H1 (cell line): Measurements from ENCODE around the gene ITPRIPL2. TPM values are rescaled to one million over a fixed set of nuclear protein-coding genes. Genes with fewer than 3 reads are reported as not detected.

Experiments
- CTCF ChIA-PET: fragments of 300-600 bp; sonication (Branson Sonifier 250); formaldehyde crosslinking; loops from one replicate; lab custom pipeline; 2021; ENCODE audit not compliant: partially characterized antibody; lab: Charles Lee
- POLR2A ChIA-PET: fragments of 300-600 bp; sonication (Branson Sonifier 250); formaldehyde crosslinking; loops from one replicate; lab custom pipeline; 2021; ENCODE audit warnings: inconsistent platforms; ENCODE audit not compliant: partially characterized antibody; lab: Charles Lee
- DNase-seq, 2 experiments: peaks; one replicate each; pipeline versions ENCODE4 v3.0.0 to v3.0.0-alpha.2; 2010 to 2022; ENCODE audit warnings: low spot score in 2 of 2, low read depth in 1 of 2, mixed read lengths in 1 of 2
- FAIRE-seq: peaks from 2 replicates; lab custom pipeline; 2011; peaks lifted over from hg19 to GRCh38; lab: Jason Lieb, UNC
- H2AFZ ChIP-seq: 2 replicates; pipeline ENCODE4 v1.8.1; 2012; ENCODE audit warnings: low read length, inconsistent platforms
- H2AK5ac ChIP-seq: 2 replicates; pipeline ENCODE4 v1.6.1; 2013; ENCODE audit warnings: low read depth, low read length
- H2BK120ac ChIP-seq: replicated peaks from 2 replicates; pipeline ENCODE3; 2013; ENCODE audit warnings: low read depth, low read length, inconsistent platforms
- H2BK12ac ChIP-seq: 2 replicates; pipeline ENCODE4 v1.6.1; 2013; ENCODE audit warnings: low read depth, low read length
- H2BK15ac ChIP-seq: 2 replicates; pipeline ENCODE4 v1.6.1; 2013; ENCODE audit warnings: low read length
- H2BK20ac ChIP-seq: 2 replicates; pipeline ENCODE4 v1.6.1; 2013; ENCODE audit warnings: low read length
- H2BK5ac ChIP-seq: 2 replicates; pipeline ENCODE4 v1.6.1; 2013; ENCODE audit warnings: low read depth, low read length
- H3K14ac ChIP-seq: 2 replicates; pipeline ENCODE4 v1.6.1; 2013; ENCODE audit warnings: inconsistent platforms; ENCODE audit not compliant: insufficient read length
- H3K18ac ChIP-seq: 2 replicates; pipeline ENCODE4 v1.6.1; 2013; ENCODE audit warnings: low read length; ENCODE audit errors: extremely low read depth
- H3K23ac ChIP-seq: 2 replicates; pipeline ENCODE4 v1.6.1; 2013; ENCODE audit warnings: inconsistent platforms; ENCODE audit not compliant: insufficient read length
- H3K23me2 ChIP-seq: 2 replicates; pipeline ENCODE4 v1.6.1; 2013; ENCODE audit warnings: low read depth, low read length
- H3K27ac ChIP-seq: 2 replicates; pipeline ENCODE4 v1.6.1; 2011; ENCODE audit warnings: low read depth, low read length, inconsistent platforms
- H3K27me3 ChIP-seq, 4 experiments: replicated peaks in 1 of 4; 1 replicate in 1 of 4; 2 replicates in 3 of 4; pipeline versions ENCODE4 v1.6.1 to v1.8.1; 2011 to 2013; ENCODE audit warnings: low read length in 3 of 4, mild to moderate bottlenecking in 3 of 4, inconsistent platforms in 2 of 4, mixed read lengths in 2 of 4, moderate library complexity in 1 of 4; ENCODE audit not compliant: control insufficient read depth in 3 of 4, insufficient read depth in 3 of 4; ENCODE audit errors: extremely low read depth in 1 of 4
- H3K36me3 ChIP-seq, 4 experiments: 2 replicates each; pipeline versions ENCODE4 v1.6.1 to v1.8.1; 2011 to 2013; ENCODE audit warnings: mild to moderate bottlenecking in 4 of 4, low read length in 3 of 4, moderate library complexity in 2 of 4, control low read depth in 1 of 4, inconsistent platforms in 1 of 4; ENCODE audit not compliant: insufficient read depth in 4 of 4, control insufficient read depth in 2 of 4
- H3K4ac ChIP-seq: replicated peaks from 2 replicates; pipeline ENCODE3; 2013; ENCODE audit warnings: low read length, low read depth, mixed read lengths, inconsistent platforms; ENCODE audit not compliant: insufficient read length
- H3K4me1 ChIP-seq, 4 experiments: replicated peaks in 1 of 4; 1 replicate in 1 of 4; 2 replicates in 3 of 4; pipeline versions ENCODE4 v1.6.1 to v1.8.1; 2011 to 2013; ENCODE audit warnings: low read length in 3 of 4, inconsistent platforms in 2 of 4, mixed read lengths in 1 of 4; ENCODE audit not compliant: insufficient read depth in 4 of 4, control insufficient read depth in 3 of 4
- H3K4me2 ChIP-seq, 2 experiments: 2 replicates each; pipeline versions ENCODE4 v1.6.1 to v1.8.1; 2011 to 2013; ENCODE audit warnings: low read depth in 2 of 2, low read length in 2 of 2, control low read depth in 1 of 2, inconsistent platforms in 1 of 2, mild to moderate bottlenecking in 1 of 2; ENCODE audit not compliant: insufficient read depth in 1 of 2
- H3K4me3 ChIP-seq, 4 experiments: fragments of 200-600, 300-600 bp in 1 of 4; sonication (generic), shearing (Covaris generic), sonication (Bioruptor Twin) in 1 of 4; 2 replicates each; pipeline versions ENCODE4 v1.5.1 to v1.8.1; 2011 to 2016; ENCODE audit warnings: low read length in 4 of 4, low read depth in 3 of 4, control low read depth in 2 of 4, inconsistent platforms in 2 of 4, mild to moderate bottlenecking in 2 of 4, mixed read lengths in 1 of 4, moderate library complexity in 1 of 4; ENCODE audit not compliant: insufficient read depth in 2 of 4; ENCODE audit errors: extremely low read depth in 1 of 4
- H3K56ac ChIP-seq: replicated peaks from 2 replicates; pipeline ENCODE3; 2013; ENCODE audit warnings: low read depth, mild to moderate bottlenecking, mixed read lengths, low read length, inconsistent platforms; ENCODE audit not compliant: insufficient read length
- H3K79me1 ChIP-seq: 2 replicates; pipeline ENCODE4 v1.6.1; 2013; ENCODE audit warnings: low read depth, low read length, control low read depth
- H3K79me2 ChIP-seq, 2 experiments: 2 replicates each; pipeline versions ENCODE4 v1.6.1 to v1.8.1; 2012 to 2013; ENCODE audit warnings: low read length in 2 of 2, mild to moderate bottlenecking in 2 of 2, inconsistent platforms in 1 of 2; ENCODE audit not compliant: insufficient read depth in 2 of 2, control insufficient read depth in 1 of 2
- H3K9ac ChIP-seq, 4 experiments: replicated peaks in 1 of 4; 1 replicate in 1 of 4; 2 replicates in 3 of 4; pipeline versions ENCODE4 v1.6.1 to v1.8.1; 2011 to 2013; ENCODE audit warnings: low read depth in 3 of 4, low read length in 3 of 4, control low read depth in 2 of 4, mild to moderate bottlenecking in 2 of 4, moderate library complexity in 2 of 4, inconsistent platforms in 1 of 4; ENCODE audit errors: extremely low read depth in 1 of 4
- H3K9me3 ChIP-seq, 2 experiments: 2 replicates each; pipeline versions ENCODE4 v1.6.1 to v1.8.1; 2012 to 2013; ENCODE audit warnings: mild to moderate bottlenecking in 2 of 2, moderate library complexity in 2 of 2, control low read depth in 1 of 2, inconsistent platforms in 1 of 2, low read depth in 1 of 2, low read length in 1 of 2, mixed read lengths in 1 of 2; ENCODE audit not compliant: insufficient read depth in 2 of 2
- H4K20me1 ChIP-seq, 2 experiments: replicated peaks in 1 of 2; 2 replicates each; pipeline versions ENCODE3 to v1.8.1; 2011 to 2013; ENCODE audit warnings: inconsistent platforms in 2 of 2, low read length in 2 of 2, mild to moderate bottlenecking in 1 of 2; ENCODE audit not compliant: insufficient read depth in 2 of 2, control insufficient read depth in 1 of 2
- H4K5ac ChIP-seq: 2 replicates; pipeline ENCODE4 v1.6.1; 2013; ENCODE audit warnings: low read length, low read depth, mixed read lengths, inconsistent platforms; ENCODE audit not compliant: insufficient read length
- H4K8ac ChIP-seq: 2 replicates; pipeline ENCODE4 v1.8.0; 2013; ENCODE audit warnings: mild to moderate bottlenecking, moderate library complexity, low read length, inconsistent platforms; ENCODE audit not compliant: insufficient read depth; ENCODE audit errors: extremely low read depth
- H4K91ac ChIP-seq: replicated peaks from 2 replicates; pipeline ENCODE3; 2013; ENCODE audit warnings: low read length, mixed read lengths, inconsistent platforms; ENCODE audit not compliant: insufficient read length
- CHD1 ChIP-seq: IDR thresholded peaks from 2 replicates; pipeline ENCODE4 v1.6.1; 2012; ENCODE audit warnings: low read depth, low read length, improper control_type of control experiment
- CHD2 ChIP-seq: IDR thresholded peaks from 2 replicates; pipeline ENCODE4 v1.6.1; 2012; ENCODE audit warnings: low read length, improper control_type of control experiment
- EGR1 ChIP-seq: IDR thresholded peaks from 2 replicates; pipeline ENCODE4 v1.6.1; 2011; ENCODE audit warnings: low read depth, low read length, borderline replicate concordance
- KDM4A ChIP-seq: IDR thresholded peaks from one replicate; pipeline ENCODE4 v1.7.1; 2012; ENCODE audit warnings: low read depth, mild to moderate bottlenecking, moderate library complexity, low read length, inconsistent platforms; ENCODE audit not compliant: severe bottlenecking
- RAD21 ChIP-seq, 2 experiments: IDR thresholded peaks in 1 of 2; conservative IDR thresholded peaks in 1 of 2; 2 replicates each; pipeline ENCODE4 v1.6.1; 2011; ENCODE audit warnings: low read depth in 2 of 2, low read length in 2 of 2, improper control_type of control experiment in 1 of 2, inconsistent platforms in 1 of 2, mild to moderate bottlenecking in 1 of 2, moderate library complexity in 1 of 2
- RNF2 ChIP-seq: fragments of 200-900, 300-1000 bp; sonication (generic); IDR thresholded peaks from 2 replicates; pipeline ENCODE4 v1.7.1; 2016; ENCODE audit warnings: borderline replicate concordance, low read depth, mild to moderate bottlenecking, antibody characterized with exemption, low read length; ENCODE audit not compliant: poor library complexity, severe bottlenecking; ENCODE audit errors: missing control alignments
- SAP30 ChIP-seq: fragments of 300-600 bp; sonication (generic); IDR thresholded peaks from 2 replicates; pipeline ENCODE4 v1.7.1; 2012; ENCODE audit warnings: low read length, moderate library complexity, mild to moderate bottlenecking, inconsistent platforms; ENCODE audit not compliant: insufficient read depth, insufficient replicate concordance
- SIX5 ChIP-seq: IDR thresholded peaks from 2 replicates; pipeline ENCODE4 v1.6.1; 2011; ENCODE audit warnings: mild to moderate bottlenecking, low read depth, low read length
- SP4 ChIP-seq: IDR thresholded peaks from 2 replicates; pipeline ENCODE4 v1.6.1; 2012; ENCODE audit warnings: low read length, inconsistent platforms
- TEAD4 ChIP-seq: IDR thresholded peaks from 2 replicates; pipeline ENCODE4 v1.6.1; 2012; ENCODE audit warnings: low read depth, low read length, inconsistent platforms, mixed read lengths
- USF2 ChIP-seq: IDR thresholded peaks from 2 replicates; pipeline ENCODE4 v1.6.1; 2011; ENCODE audit warnings: low read length, improper control_type of control experiment
- WGBS, 2 experiments: shearing (Covaris generic) in 1 of 2; methylation state at CpG; one replicate each; pipeline versions ENCODE4 v1.1.6 to v1.1.7; 2013 to 2015; ENCODE audit warnings: low lambda C conversion rate in 2 of 2, mixed read lengths in 2 of 2, inconsistent platforms in 1 of 2, low coverage in 1 of 2, missing lambda C conversion rate in 1 of 2; ENCODE audit not compliant: insufficient replicate concordance in 2 of 2, insufficient coverage in 1 of 2, insufficient read length in 1 of 2; ENCODE audit errors: extremely low coverage in 1 of 2, missing lambda C conversion rate in 1 of 2; 5-methylcytosine and 5-hydroxymethylcytosine counted together
- polyA plus RNA-seq, 7 experiments: library from polyadenylated mRNA; depleted of rRNA in 3 of 7; stranded (reverse) in 5 of 7; unstranded in 2 of 7; fragments of >200 nt in 5 of 7; fragments of 200-250 nt in 2 of 7; gene quantifications; 1 replicate in 5 of 7; 2 replicates in 1 of 7; 4 replicates in 1 of 7; pipeline versions ENCODE4 v1.2.1 to v1.2.3, GENCODE V29; 2011 to 2013; ENCODE audit warnings: missing spikeins in 2 of 7, mixed read lengths in 2 of 7
- total RNA-seq: library from RNA; stranded (reverse); fragmentation: NEBNext Ultra II Directional; extraction: Animal tissue kit (Norgen Biotek cat#: 25700); gene quantifications from 2 replicates; pipeline ENCODE4 v1.2.1, GENCODE V29; 2021
- TF ChIP-seq, protein P1 (sequence below): IDR thresholded peaks from 2 replicates; pipeline ENCODE4 v1.6.1; 2012; ENCODE audit warnings: inconsistent platforms

The ITPRIPL2 gene
- total and polyA plus RNA-seq, 2 of the 8 experiments (the other 6 are each of a cell fraction or from before 2014, with no cell fraction given) = 1.1 to 3.4 TPM

DNA sequence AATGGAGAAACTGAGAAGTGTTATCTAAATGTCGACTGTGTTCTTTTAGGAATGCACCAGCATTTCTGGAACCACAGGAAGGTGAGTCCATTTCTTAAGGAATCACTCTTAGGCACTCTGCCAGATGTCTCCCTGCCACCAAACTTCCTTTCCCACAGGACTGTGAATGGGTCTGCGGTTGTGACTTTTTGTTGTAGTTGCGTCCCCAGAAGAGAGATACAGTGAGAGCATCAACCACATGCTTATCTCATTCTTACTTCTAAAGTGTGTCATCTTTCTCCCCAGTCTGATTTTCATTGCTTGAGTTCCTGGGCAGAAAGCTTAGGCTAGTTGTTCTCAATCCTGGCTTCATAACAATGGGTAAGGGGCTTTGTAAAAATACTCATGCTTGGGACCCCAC is 13.4 kb downstream of the ITPRIPL2 start:
- H3K27me3 ChIP-seq = no peaks in the 10 kb centered on the region
- TF ChIP-seq RAD21 (IDR thresholded peaks at IDR 0.05 in 1 of 2, conservative IDR thresholded peaks at IDR 0.05 in 1 of 2; ENCODE audit: low read depth in 2 of 2, low read length in 2 of 2) (no peak), KDM4A (no peak), TEAD4 (no peak), CHD1 (no peak), USF2 (no peak), SAP30 (no peak), EGR1 (no peak), RNF2 (no peak), SP4 (no peak), SIX5 (no peak), CHD2 (no peak)
- TF ChIP-seq, protein P1, sequence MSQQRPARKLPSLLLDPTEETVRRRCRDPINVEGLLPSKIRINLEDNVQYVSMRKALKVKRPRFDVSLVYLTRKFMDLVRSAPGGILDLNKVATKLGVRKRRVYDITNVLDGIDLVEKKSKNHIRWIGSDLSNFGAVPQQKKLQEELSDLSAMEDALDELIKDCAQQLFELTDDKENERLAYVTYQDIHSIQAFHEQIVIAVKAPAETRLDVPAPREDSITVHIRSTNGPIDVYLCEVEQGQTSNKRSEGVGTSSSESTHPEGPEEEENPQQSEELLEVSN = no peak

More for the DNA sequence above, 13.4 kb downstream of the ITPRIPL2 start:
- WGBS, 2 experiments = 92% methylated on average over 3 of the region's 3 CpGs; no CpG with 5 or more reads in 1 of the 2 experiments
- Histone ChIP-seq H3K23ac (no peak overlapping the region), H2BK20ac (no peak overlapping the region), H3K4ac (no peak overlapping the region), H3K9me3 (peaks cover 3 to 6% of the 10 kb centered on the region in 2 experiments; a peak in 3 of 4 replicates), H2BK5ac (no peak overlapping the region), H3K4me1 (peaks cover 0 to 11% (median 4%) of the 10 kb centered on the region in 4 experiments; a peak in 5 of 7 replicates), H2BK12ac (no peak overlapping the region), H3K56ac (no peak overlapping the region), H3K4me2 (no peak overlapping the region), H2AFZ (no peak overlapping the region), H3K9ac (no peak overlapping the region), H2BK15ac (no peak overlapping the region), H3K79me1 (no peaks in the 10 kb centered on the region), H3K23me2 (no peaks in the 10 kb centered on the region), H3K14ac (no peak overlapping the region), H3K18ac (no peak overlapping the region), H4K20me1 (no peaks in the 10 kb centered on the region), H2AK5ac (no peak overlapping the region), H3K27ac (no peak overlapping the region), H2BK120ac (no peak overlapping the region), H4K8ac (no peak overlapping the region), H3K36me3 (no peaks in the 10 kb centered on the region), H3K4me3 (no peak overlapping the region), H3K79me2 (no peaks in the 10 kb centered on the region), H4K91ac (no peak overlapping the region), H4K5ac (no peak overlapping the region)
- no peak for DNase-seq
- no peak for FAIRE-seq
- ChIA-PET POLR2A (interaction anchor here (0.6 kb wide), 1 partner anchor 143 kb away, joined by 3 read pairs; no protein-coding TSS in a partner anchor), CTCF (interaction anchor here (0.9 to 1.5 kb wide), 2 partner anchors 9 to 96 kb away, joined by 4 read pairs; no protein-coding TSS in a partner anchor)
